LNCaP clone FGC (cell line): ENCODE data around the gene NKX2-1.

Experiments used
- DNase-seq: peaks from one replicate; pipeline ENCODE4 v3.0.0-alpha.2; 2011; ENCODE audit warnings: low read depth
- H3K4me3 ChIP-seq: 2 replicates; pipeline ENCODE4 v1.5.1; 2011; ENCODE audit warnings: mild to moderate bottlenecking, low read depth, low read length, control low read depth
- CTCF ChIP-seq: IDR thresholded peaks from 2 replicates; pipeline ENCODE4 v1.5.1; 2012; ENCODE audit warnings: mild to moderate bottlenecking; ENCODE audit not compliant: control insufficient read depth, insufficient read depth; ENCODE audit errors: extremely low read depth

NKX2-1 gene

GRCh38 chr14:36467332-36467731 lies 52.7 kb downstream of the NKX2-1 start:
- DNase-seq, result no peak
- TF ChIP-seq CTCF, result no peak
- no peak overlapping the region for H3K4me3 ChIP-seq
